B cell (primary cell): ENCODE measurements around the gene CFAP70. TPM values are rescaled to one million over a fixed set of nuclear protein-coding genes. Genes with fewer than 3 reads are reported as not detected.

Source experiments
- ATAC-seq: fragments of 200-7000 bp; cut with Tn5 transposase; one replicate; pipeline ENCODE4 v1.10.0; 2021; ENCODE audit warnings: low read depth, mild to moderate bottlenecking, moderate number of reproducible peaks, moderate library complexity
- CTCF ChIA-PET: fragments of 350-600 bp; sonication (Branson Sonifier 250); formaldehyde crosslinking; loops from one replicate; lab custom pipeline; 2021; ENCODE audit warnings: antibody characterized with exemption, inconsistent platforms; lab: Charles Lee
- POLR2A ChIA-PET: fragments of 350-600 bp; sonication (Branson Sonifier 250); formaldehyde crosslinking; loops from one replicate; lab custom pipeline; 2021; ENCODE audit warnings: antibody characterized with exemption; lab: Charles Lee
- DNase-seq: peaks from one replicate; pipeline ENCODE4 v3.0.0; 2013
- H2AFZ ChIP-seq: 2 replicates; pipeline ENCODE4 v1.6.1; 2012; ENCODE audit warnings: mild to moderate bottlenecking, low read depth, low read length; ENCODE audit not compliant: insufficient read depth, poor library complexity, severe bottlenecking
- H3K27ac ChIP-seq, 2 donors: 1 replicate in 1 of 2; 2 replicates in 1 of 2; pipeline ENCODE4 v1.5.1; 2012 to 2013; ENCODE audit warnings: low read length in 2 of 2, mild to moderate bottlenecking in 2 of 2, moderate library complexity in 1 of 2
- H3K27me3 ChIP-seq, 4 experiments: fragments of 200-600 bp in 1 of 4; sonication (generic) in 1 of 4; replicated peaks in 1 of 4; 1 replicate in 2 of 4; 2 replicates in 2 of 4; pipeline versions ENCODE4 v1.6.1 to v1.7.0; 2013 to 2016; ENCODE audit warnings: low read length in 3 of 4, mild to moderate bottlenecking in 2 of 4, mixed read lengths in 1 of 4, moderate library complexity in 1 of 4; ENCODE audit not compliant: insufficient read depth in 4 of 4, control insufficient read depth in 3 of 4; ENCODE audit errors: control extremely low read depth in 1 of 4
- H3K36me3 ChIP-seq, 2 experiments: replicated peaks in 1 of 2; 1 replicate in 1 of 2; 2 replicates in 1 of 2; pipeline versions ENCODE4 v1.6.1 to v1.7.1; 2013; ENCODE audit warnings: low read length in 1 of 2; ENCODE audit not compliant: insufficient read depth in 2 of 2, control insufficient read depth in 1 of 2; ENCODE audit errors: control extremely low read depth in 1 of 2, extremely low read depth in 1 of 2
- H3K4me1 ChIP-seq, 2 donors: fragments of 200-600 bp in 1 of 2; sonication (generic) in 1 of 2; 1 replicate in 1 of 2; 2 replicates in 1 of 2; pipeline versions ENCODE4 v1.5.1 to v1.6.1; 2013 to 2017; ENCODE audit warnings: low read length in 2 of 2; ENCODE audit not compliant: control insufficient read depth in 2 of 2, insufficient read depth in 2 of 2
- H3K4me2 ChIP-seq: replicated peaks from 2 replicates; pipeline ENCODE3; 2012; ENCODE audit warnings: mild to moderate bottlenecking, low read depth, low read length; ENCODE audit not compliant: poor library complexity, severe bottlenecking
- H3K4me3 ChIP-seq, 5 experiments: fragments of 200-600 bp in 1 of 5; sonication (generic) in 1 of 5; 1 replicate in 3 of 5; 2 replicates in 2 of 5; pipeline versions ENCODE4 v1.5.1 to v1.7.0; 2011 to 2016; ENCODE audit warnings: low read length in 4 of 5, mild to moderate bottlenecking in 4 of 5, low read depth in 2 of 5, control low read depth in 1 of 5, moderate library complexity in 1 of 5; ENCODE audit not compliant: insufficient read depth in 1 of 5; ENCODE audit errors: control extremely low read depth in 1 of 5, extremely low read depth in 1 of 5
- H3K79me2 ChIP-seq: fragments of 200-600 bp; sonication (generic); one replicate; pipeline ENCODE4 v1.6.0; 2016; ENCODE audit warnings: low read length; ENCODE audit not compliant: control insufficient read depth, insufficient read depth
- H3K9ac ChIP-seq: fragments of 200-600 bp; sonication (generic); 2 replicates; pipeline ENCODE4 v1.6.1; 2017; ENCODE audit warnings: mild to moderate bottlenecking, low read length, moderate library complexity
- H3K9me3 ChIP-seq, 3 donors: one replicate each; pipeline versions ENCODE4 v1.6.1 to v1.7.1; 2013; ENCODE audit warnings: low read length in 2 of 3; ENCODE audit not compliant: control insufficient read depth in 2 of 3, insufficient read depth in 1 of 3; ENCODE audit errors: control extremely low read depth in 1 of 3
- H4K20me1 ChIP-seq: 2 replicates; pipeline ENCODE4 v1.6.0; 2012; ENCODE audit warnings: mild to moderate bottlenecking, low read length; ENCODE audit not compliant: insufficient read depth, control insufficient read depth, poor library complexity, severe bottlenecking
- H3K27ac Mint-ChIP-seq: one replicate; pipeline ENCODE4 v1.8.0; 2021; ENCODE audit warnings: mixed read lengths
- H3K27me3 Mint-ChIP-seq: one replicate; pipeline ENCODE4 v1.8.0; 2021; ENCODE audit warnings: mixed read lengths
- H3K4me1 Mint-ChIP-seq: one replicate; pipeline ENCODE4 v1.8.0; 2021; ENCODE audit warnings: mixed read lengths
- H3K4me3 Mint-ChIP-seq: one replicate; pipeline ENCODE4 v1.8.0; 2021; ENCODE audit warnings: mixed read lengths
- H3K9me3 Mint-ChIP-seq: one replicate; pipeline ENCODE4 v1.8.0; 2022; ENCODE audit warnings: mixed read lengths; ENCODE audit not compliant: insufficient read depth
- CTCF ChIP-seq: fragments of 200-600 bp; IDR thresholded peaks from one replicate; pipeline ENCODE4 v1.8.0; 2022; ENCODE audit warnings: antibody characterized with exemption, mild to moderate bottlenecking
- EZH2 ChIP-seq: IDR thresholded peaks from 2 replicates; pipeline ENCODE4 v1.6.1; 2012; ENCODE audit warnings: borderline replicate concordance, low read depth, mild to moderate bottlenecking, moderate library complexity, low read length; ENCODE audit not compliant: insufficient read depth, poor library complexity, severe bottlenecking
- WGBS: methylation state at CpG from one replicate; pipeline ENCODE4 v1.1.5; 2013; ENCODE audit warnings: missing lambda C conversion rate; ENCODE audit not compliant: insufficient coverage; 5-methylcytosine and 5-hydroxymethylcytosine counted together
- intact Hi-C: fragments of 100-400 bp; cut with micrococcal nuclease; formaldehyde crosslinking; loops from one replicate; pipeline ENCODE4 v1.10.0; 2022
- polyA plus RNA-seq: library from polyadenylated mRNA; depleted of rRNA; stranded (reverse); fragments of >200 nt; gene quantifications from 2 replicates; pipeline ENCODE4 v1.2.3, GENCODE V29; 2012
- total RNA-seq, 2 donors: library from RNA; stranded (reverse); fragments of 120-200 nt in 1 of 2; gene quantifications; 1 replicate in 1 of 2; 2 replicates in 1 of 2; pipeline versions ENCODE4 v1.2.3 to v1.2.4, GENCODE V29; 2013 to 2022

CFAP70 gene
- total and polyA plus RNA-seq, 2 donors (not counting 1 experiment from before 2014, with no cell fraction given): 1.6 to 3.6 TPM

DNA sequence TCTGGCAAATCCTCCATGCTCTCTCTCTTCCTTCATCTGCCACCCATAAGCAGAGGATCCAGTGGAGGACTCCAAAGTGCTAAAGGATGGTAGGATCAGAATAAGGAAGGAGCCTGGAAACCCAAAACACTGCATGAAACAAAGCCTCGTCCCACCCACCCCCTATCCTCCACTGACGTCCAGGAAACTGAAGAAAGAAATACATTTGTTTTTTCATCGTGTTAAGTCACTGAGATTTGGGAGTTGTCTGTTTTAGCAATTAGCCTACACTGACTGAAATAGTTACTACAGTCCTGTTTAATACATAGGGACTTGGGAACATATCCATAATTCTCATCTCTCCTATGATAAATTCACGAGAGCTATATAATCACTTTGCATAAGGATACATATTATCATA lies 40.4 kb upstream of the CFAP70 start:
- H3K9ac ChIP-seq: no peak overlapping the region
- H3K36me3 ChIP-seq: peaks cover 4 to 45% of the 10 kb centered on the region in 2 experiments
- no peaks in the 10 kb centered on the region for H3K4me1 ChIP-seq
- intact Hi-C loops: no loop called here
- Mint-ChIP-seq H3K27ac (no peak overlapping the region), H3K9me3 (no peaks in the 10 kb centered on the region), H3K4me1 (peaks cover 6% of the 10 kb centered on the region), H3K4me3 (no peak overlapping the region), H3K27me3 (no peaks in the 10 kb centered on the region)
- H3K4me2 ChIP-seq: no peak overlapping the region
- no peak overlapping the region for H3K4me3 ChIP-seq
- no peaks in the 10 kb centered on the region for H3K27me3 ChIP-seq
- H2AFZ ChIP-seq: no peak overlapping the region
- DNase-seq (no peak), ATAC-seq (no peak)
- POLR2A ChIA-PET: no interaction called here
- CTCF ChIA-PET: no interaction called here
- H3K79me2 ChIP-seq: peaks cover 37% of the 10 kb centered on the region
- peaks cover 0 to 7% (median 0%) of the 10 kb centered on the region in 3 donors for H3K9me3 ChIP-seq
- peak overlapping the region in 1 of 2 donors; percentile 32 for H3K27ac ChIP-seq
- H4K20me1 ChIP-seq: peaks cover 24% of the 10 kb centered on the region
- WGBS: no CpG with 5 or more reads among the region's 4 CpGs
- TF ChIP-seq EZH2: no peak
- TF ChIP-seq CTCF: no peak

DNA sequence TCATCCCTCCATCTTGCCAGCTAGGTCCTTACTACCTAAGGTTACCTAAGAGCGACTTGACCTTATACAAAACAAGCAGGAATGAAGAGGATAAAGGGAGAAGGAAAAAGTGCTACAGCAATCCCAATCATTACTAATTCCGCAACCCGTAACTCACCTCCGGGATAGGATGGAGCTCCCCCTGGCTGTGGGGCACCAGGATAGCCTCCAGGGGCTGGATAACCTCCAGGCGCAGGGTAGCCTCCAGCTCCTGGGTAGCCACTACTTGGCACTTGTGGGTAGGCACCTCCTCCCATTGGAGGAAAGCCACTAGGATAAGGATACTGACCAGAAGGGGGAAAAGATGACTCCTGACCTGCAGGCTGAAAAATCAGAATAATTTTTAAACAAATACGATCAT lies 39.4 kb upstream of the CFAP70 start:
- peaks cover 27% of the 10 kb centered on the region for H3K79me2 ChIP-seq
- CTCF ChIA-PET: no interaction called here
- intact Hi-C loops: no loop called here

More for the DNA sequence above, 39.4 kb upstream of the CFAP70 start:
- DNase-seq: no peak
- Histone ChIP-seq H3K4me3 (no peak overlapping the region), H3K9ac (no peak overlapping the region), H3K9me3 (peaks cover 0 to 7% (median 0%) of the 10 kb centered on the region in 3 donors), H3K27me3 (no peaks in the 10 kb centered on the region), H3K36me3 (peaks cover 4 to 45% of the 10 kb centered on the region in 2 experiments), H3K4me1 (no peaks in the 10 kb centered on the region), H3K4me2 (no peak overlapping the region), H2AFZ (no peak overlapping the region), H4K20me1 (peaks cover 16% of the 10 kb centered on the region), H3K27ac (no peak overlapping the region)
- Mint-ChIP-seq H3K4me3 (no peak overlapping the region), H3K27ac (no peak overlapping the region), H3K4me1 (peaks cover 7% of the 10 kb centered on the region), H3K27me3 (no peaks in the 10 kb centered on the region), H3K9me3 (no peaks in the 10 kb centered on the region)
- no CpG with 5 or more reads among the region's 6 CpGs for WGBS
- TF ChIP-seq EZH2 (no peak), CTCF (no peak)
- POLR2A ChIA-PET: no interaction called here
- no peak for ATAC-seq
